Osteocyte (in vitro differentiated cells): Measurements from ENCODE around the gene POLR1G. TPM values are rescaled to one million over a fixed set of nuclear protein-coding genes. Genes with fewer than 3 reads are reported as not detected.

Experiments
- DNase-seq: peaks from one replicate; pipeline ENCODE4 v3.0.0; 2021; ENCODE audit warnings: mixed read lengths; ENCODE audit not compliant: unreplicated experiment; ENCODE audit errors: extremely low spot score
- H3K27ac Mint-ChIP-seq: one replicate; pipeline ENCODE4 v1.8.0; 2021; ENCODE audit warnings: mild to moderate bottlenecking, mixed read lengths; ENCODE audit not compliant: unreplicated experiment
- H3K27me3 Mint-ChIP-seq: one replicate; pipeline ENCODE4 v1.8.0; 2021; ENCODE audit warnings: mixed read lengths; ENCODE audit not compliant: unreplicated experiment
- H3K36me3 Mint-ChIP-seq: one replicate; pipeline ENCODE4 v1.8.0; 2021; ENCODE audit warnings: mixed read lengths; ENCODE audit not compliant: unreplicated experiment
- H3K4me1 Mint-ChIP-seq: one replicate; pipeline ENCODE4 v1.8.0; 2021; ENCODE audit warnings: mixed read lengths; ENCODE audit not compliant: unreplicated experiment
- H3K4me3 Mint-ChIP-seq: one replicate; pipeline ENCODE4 v1.8.0; 2021; ENCODE audit warnings: mild to moderate bottlenecking, moderate library complexity, mixed read lengths; ENCODE audit not compliant: unreplicated experiment
- H3K9me3 Mint-ChIP-seq: one replicate; pipeline ENCODE4 v1.8.0; 2021; ENCODE audit warnings: mixed read lengths; ENCODE audit not compliant: unreplicated experiment
- total RNA-seq: library from RNA; stranded (reverse); gene quantifications from 2 replicates; pipeline ENCODE4 v1.2.1, GENCODE V29; 2021
- TF ChIP-seq, protein P1 (sequence below): fragments of 200-600 bp; sonication (generic); IDR thresholded peaks from 2 replicates; pipeline ENCODE4 v1.5.0; 2021; ENCODE audit warnings: antibody characterized with exemption, mild to moderate bottlenecking, moderate library complexity

The POLR1G gene
- total RNA-seq, 1 donor from 2014 or later = 7.6 TPM

DNA sequence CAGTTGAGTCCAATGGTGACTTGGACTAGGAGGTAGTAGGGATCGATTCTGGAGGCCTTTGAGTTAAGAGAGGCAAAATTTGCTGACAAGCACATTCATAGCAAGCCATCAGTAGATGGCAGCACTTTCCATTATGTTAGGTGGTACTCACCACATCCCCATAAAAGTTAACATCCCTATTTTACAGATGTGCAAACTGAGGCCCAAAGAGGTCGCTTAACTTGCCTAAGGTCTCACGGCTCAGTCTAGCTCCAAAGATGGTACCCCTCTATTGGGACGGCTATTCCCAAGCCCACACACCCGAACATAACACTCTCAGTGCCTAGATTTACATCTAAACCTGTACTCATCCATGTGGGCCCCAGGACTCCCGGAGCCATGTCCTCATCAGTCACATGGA is 39.9 kb downstream of the POLR1G start:
- Mint-ChIP-seq H3K4me3 (no peak overlapping the region), H3K27ac (peak overlapping the region; percentile 19), H3K27me3 (no peaks in the 10 kb centered on the region), H3K36me3 (no peaks in the 10 kb centered on the region), H3K4me1 (peaks cover 36% of the 10 kb centered on the region), H3K9me3 (no peaks in the 10 kb centered on the region)
- no peak for DNase-seq
- TF ChIP-seq, protein P1, sequence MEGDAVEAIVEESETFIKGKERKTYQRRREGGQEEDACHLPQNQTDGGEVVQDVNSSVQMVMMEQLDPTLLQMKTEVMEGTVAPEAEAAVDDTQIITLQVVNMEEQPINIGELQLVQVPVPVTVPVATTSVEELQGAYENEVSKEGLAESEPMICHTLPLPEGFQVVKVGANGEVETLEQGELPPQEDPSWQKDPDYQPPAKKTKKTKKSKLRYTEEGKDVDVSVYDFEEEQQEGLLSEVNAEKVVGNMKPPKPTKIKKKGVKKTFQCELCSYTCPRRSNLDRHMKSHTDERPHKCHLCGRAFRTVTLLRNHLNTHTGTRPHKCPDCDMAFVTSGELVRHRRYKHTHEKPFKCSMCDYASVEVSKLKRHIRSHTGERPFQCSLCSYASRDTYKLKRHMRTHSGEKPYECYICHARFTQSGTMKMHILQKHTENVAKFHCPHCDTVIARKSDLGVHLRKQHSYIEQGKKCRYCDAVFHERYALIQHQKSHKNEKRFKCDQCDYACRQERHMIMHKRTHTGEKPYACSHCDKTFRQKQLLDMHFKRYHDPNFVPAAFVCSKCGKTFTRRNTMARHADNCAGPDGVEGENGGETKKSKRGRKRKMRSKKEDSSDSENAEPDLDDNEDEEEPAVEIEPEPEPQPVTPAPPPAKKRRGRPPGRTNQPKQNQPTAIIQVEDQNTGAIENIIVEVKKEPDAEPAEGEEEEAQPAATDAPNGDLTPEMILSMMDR = peak; percentile 57

DNA sequence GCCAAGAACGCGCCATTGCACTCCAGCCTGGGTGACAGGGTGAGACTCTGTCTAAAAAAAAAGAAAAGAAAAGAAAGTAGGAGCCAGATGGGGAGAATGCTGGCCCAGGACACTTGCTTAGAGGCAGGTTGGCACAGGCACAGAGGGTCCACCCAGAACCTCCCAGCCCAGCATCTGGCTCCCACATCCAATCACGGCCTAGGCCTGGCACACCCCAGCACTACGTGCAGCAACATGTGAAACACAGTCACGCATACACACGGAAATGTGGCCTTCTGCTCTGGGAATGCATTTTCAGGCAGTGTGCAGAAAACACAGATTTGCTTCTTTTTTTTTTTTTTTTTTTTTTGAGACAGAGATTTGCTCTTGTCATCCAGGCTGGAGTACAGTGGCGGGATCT is 40.5 kb downstream of the POLR1G start:
- Mint-ChIP-seq H3K4me1 (peaks cover 42% of the 10 kb centered on the region), H3K27ac (peak overlapping the region; percentile 23)

GRCh38 chr19:45448425-45448756 is 41.9 kb downstream of the POLR1G start:
- no peak for DNase-seq
- Mint-ChIP-seq H3K27me3 (no peaks in the 10 kb centered on the region), H3K27ac (no peak overlapping the region), H3K4me1 (peaks cover 32% of the 10 kb centered on the region), H3K9me3 (no peaks in the 10 kb centered on the region), H3K4me3 (no peak overlapping the region), H3K36me3 (no peaks in the 10 kb centered on the region)
- TF ChIP-seq, protein P1 = no peak

More for the DNA sequence above, 40.5 kb downstream of the POLR1G start:
- Mint-ChIP-seq H3K27me3 (no peaks in the 10 kb centered on the region), H3K36me3 (no peaks in the 10 kb centered on the region), H3K4me3 (no peak overlapping the region), H3K9me3 (no peaks in the 10 kb centered on the region)
- no peak for DNase-seq
- TF ChIP-seq, protein P1 = no peak

GRCh38 chr19:45448887-45449299 is 42.4 kb downstream of the POLR1G start:
- H3K27me3 Mint-ChIP-seq = no peaks in the 10 kb centered on the region
- no peaks in the 10 kb centered on the region for H3K36me3 Mint-ChIP-seq
- TF ChIP-seq, protein P1 = no peak
- peak overlapping the region; percentile 65 for H3K27ac Mint-ChIP-seq
- no peak for DNase-seq
- peaks cover 32% of the 10 kb centered on the region for H3K4me1 Mint-ChIP-seq
- H3K4me3 Mint-ChIP-seq = peak overlapping the region; percentile 59
- H3K9me3 Mint-ChIP-seq = no peaks in the 10 kb centered on the region

- Mint-ChIP-seq H3K9me3 (no peaks in the 10 kb centered on the region), H3K4me1 (peaks cover 33% of the 10 kb centered on the region), H3K36me3 (no peaks in the 10 kb centered on the region), H3K27me3 (no peaks in the 10 kb centered on the region), H3K4me3 (peak overlapping the region; percentile 91), H3K27ac (peak overlapping the region; percentile 99)
- TF ChIP-seq, protein P1 = no peak
- no peak for DNase-seq
These were observed 43.5 kb downstream of the POLR1G start for GRCh38 chr19:45450012-45450333.
